MM.1S (cell line): ENCODE data around the gene GLIPR2.
A peak's percentile ranks its signal among the peaks of the same experiment; 100 is the strongest.

Experiments used
- DNase-seq: peaks from one replicate; pipeline ENCODE4 v3.0.0-alpha.2; 2015
- H2AFZ ChIP-seq: fragments of 300-600 bp; sonication (generic); 2 replicates; pipeline ENCODE4 v1.6.0; 2016; ENCODE audit warnings: antibody characterized with exemption, low read length
- H3F3A ChIP-seq: fragments of 300-600 bp; sonication (generic); 2 replicates; pipeline ENCODE4 v1.6.1; 2016; ENCODE audit warnings: mild to moderate bottlenecking, antibody characterized with exemption, low read length, moderate library complexity, mixed read lengths; ENCODE audit not compliant: insufficient read depth
- H3K27ac ChIP-seq: fragments of 300-600 bp; sonication (generic); 2 replicates; pipeline ENCODE4 v1.5.1; 2016; ENCODE audit warnings: mild to moderate bottlenecking, low read length
- H3K27me3 ChIP-seq: fragments of 300-600 bp; sonication (generic); replicated peaks from 2 replicates; pipeline ENCODE4 v1.6.0; 2016; ENCODE audit warnings: low read length; ENCODE audit not compliant: insufficient read depth
- H3K36me3 ChIP-seq: fragments of 300-600 bp; sonication (generic); replicated peaks from 2 replicates; pipeline ENCODE4 v1.6.1; 2016; ENCODE audit warnings: mild to moderate bottlenecking, low read length, mixed read lengths; ENCODE audit not compliant: insufficient read depth
- H3K4me1 ChIP-seq: fragments of 300-600 bp; sonication (generic); 2 replicates; pipeline ENCODE4 v1.6.1; 2016; ENCODE audit warnings: low read length, mixed read lengths
- H3K4me2 ChIP-seq: fragments of 300-600 bp; sonication (generic); 2 replicates; pipeline ENCODE4 v1.6.0; 2016; ENCODE audit warnings: low read depth, low read length
- H3K4me3 ChIP-seq: fragments of 300-600 bp; sonication (generic); 2 replicates; pipeline ENCODE4 v1.5.1; 2016; ENCODE audit warnings: low read length, mixed read lengths
- H3K79me2 ChIP-seq: fragments of 300-600 bp; sonication (generic); 2 replicates; pipeline ENCODE4 v1.6.1; 2016; ENCODE audit warnings: mixed run types, low read length, mixed read lengths
- H3K9ac ChIP-seq: fragments of 300-600 bp; sonication (generic); 2 replicates; pipeline ENCODE4 v1.6.1; 2016; ENCODE audit warnings: low read length, mixed read lengths
- H3K9me2 ChIP-seq: fragments of 300-600 bp; sonication (generic); replicated peaks from 2 replicates; pipeline ENCODE4 v1.6.1; 2016; ENCODE audit warnings: mild to moderate bottlenecking, low read length, mixed read lengths; ENCODE audit not compliant: insufficient read depth
- H3K9me3 ChIP-seq: fragments of 300-600 bp; sonication (generic); replicated peaks from 2 replicates; pipeline ENCODE4 v1.6.1; 2016; ENCODE audit warnings: mild to moderate bottlenecking, low read length, mixed read lengths; ENCODE audit not compliant: insufficient read depth
- H4K20me1 ChIP-seq: fragments of 300-600 bp; sonication (generic); 2 replicates; pipeline ENCODE4 v1.6.1; 2016; ENCODE audit warnings: mild to moderate bottlenecking, low read length, moderate library complexity, mixed read lengths; ENCODE audit not compliant: insufficient read depth
- EZH2 ChIP-seq: fragments of 300-600 bp; sonication (generic); optimal IDR thresholded peaks from 2 replicates; pipeline ENCODE3; 2017; ENCODE audit warnings: low read depth, mild to moderate bottlenecking, antibody characterized with exemption, low read length, mixed read lengths
- EZH2phosphoT487 ChIP-seq: fragments of 300-600 bp; sonication (generic); IDR thresholded peaks from 2 replicates; pipeline ENCODE4 v1.6.1; 2018; ENCODE audit warnings: antibody characterized with exemption, low read length
- TF ChIP-seq, protein P1 (sequence below): fragments of 300-600 bp; sonication (generic); IDR thresholded peaks from 2 replicates; pipeline ENCODE4 v1.5.1; 2016; ENCODE audit warnings: antibody characterized with exemption, low read length, mixed read lengths

GLIPR2 gene

GRCh38 chr9:36145970-36146369 lies 9.4 kb downstream of the GLIPR2 start:
- no peak overlapping the region for H3K4me2 ChIP-seq
- no peaks in the 10 kb centered on the region for H3K36me3 ChIP-seq

DNA sequence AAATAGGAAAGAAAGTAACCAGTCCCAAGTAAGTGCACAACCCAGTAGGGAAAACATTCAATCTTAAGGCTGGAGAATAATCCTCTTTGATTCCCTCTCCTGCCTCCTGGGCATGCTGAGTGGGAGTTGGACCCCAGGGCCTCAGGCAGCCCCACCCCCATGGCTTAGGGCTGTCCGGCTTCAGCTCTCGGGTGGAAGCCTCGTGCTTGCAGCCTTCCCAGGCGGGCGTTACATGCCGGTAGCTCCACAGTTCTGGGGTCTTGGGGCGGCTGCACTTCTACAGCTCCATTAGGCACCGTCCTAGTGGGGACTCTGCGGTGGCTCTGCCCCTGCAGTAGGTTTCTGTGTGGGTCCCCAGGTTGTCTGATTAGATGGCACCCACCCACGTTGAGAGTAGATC lies 10.1 kb downstream of the GLIPR2 start:
- Histone ChIP-seq H3K4me2 (no peak overlapping the region), H3K79me2 (peaks cover 17% of the 10 kb centered on the region; the same call in 1 of the 2 replicates), H3K4me1 (peaks cover 75% of the 10 kb centered on the region), H3K9me2 (no peaks in the 10 kb centered on the region), H3F3A (peaks cover 33% of the 10 kb centered on the region), H3K4me3 (no peak overlapping the region), H3K9ac (no peak overlapping the region), H2AFZ (no peak overlapping the region), H3K9me3 (no peaks in the 10 kb centered on the region), H3K27ac (no peak overlapping the region), H3K36me3 (no peaks in the 10 kb centered on the region), H4K20me1 (no peaks in the 10 kb centered on the region), H3K27me3 (no peaks in the 10 kb centered on the region)
- DNase-seq: no peak
- TF ChIP-seq, protein P1, sequence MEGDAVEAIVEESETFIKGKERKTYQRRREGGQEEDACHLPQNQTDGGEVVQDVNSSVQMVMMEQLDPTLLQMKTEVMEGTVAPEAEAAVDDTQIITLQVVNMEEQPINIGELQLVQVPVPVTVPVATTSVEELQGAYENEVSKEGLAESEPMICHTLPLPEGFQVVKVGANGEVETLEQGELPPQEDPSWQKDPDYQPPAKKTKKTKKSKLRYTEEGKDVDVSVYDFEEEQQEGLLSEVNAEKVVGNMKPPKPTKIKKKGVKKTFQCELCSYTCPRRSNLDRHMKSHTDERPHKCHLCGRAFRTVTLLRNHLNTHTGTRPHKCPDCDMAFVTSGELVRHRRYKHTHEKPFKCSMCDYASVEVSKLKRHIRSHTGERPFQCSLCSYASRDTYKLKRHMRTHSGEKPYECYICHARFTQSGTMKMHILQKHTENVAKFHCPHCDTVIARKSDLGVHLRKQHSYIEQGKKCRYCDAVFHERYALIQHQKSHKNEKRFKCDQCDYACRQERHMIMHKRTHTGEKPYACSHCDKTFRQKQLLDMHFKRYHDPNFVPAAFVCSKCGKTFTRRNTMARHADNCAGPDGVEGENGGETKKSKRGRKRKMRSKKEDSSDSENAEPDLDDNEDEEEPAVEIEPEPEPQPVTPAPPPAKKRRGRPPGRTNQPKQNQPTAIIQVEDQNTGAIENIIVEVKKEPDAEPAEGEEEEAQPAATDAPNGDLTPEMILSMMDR: no peak
- TF ChIP-seq EZH2phosphoT487 (no peak), EZH2 (no peak)

More at GRCh38 chr9:36145970-36146369, 9.4 kb downstream of the GLIPR2 start:
- Histone ChIP-seq H2AFZ (no peak overlapping the region), H3K79me2 (peaks cover 18% of the 10 kb centered on the region; the same call in 1 of the 2 replicates), H4K20me1 (no peaks in the 10 kb centered on the region), H3K4me1 (peaks cover 74% of the 10 kb centered on the region), H3K9ac (no peak overlapping the region), H3K27me3 (no peaks in the 10 kb centered on the region), H3K27ac (no peak overlapping the region), H3K9me3 (no peaks in the 10 kb centered on the region), H3F3A (peaks cover 28% of the 10 kb centered on the region), H3K9me2 (no peaks in the 10 kb centered on the region), H3K4me3 (no peak overlapping the region)
- TF ChIP-seq, protein P1: no peak
- no peak for TF ChIP-seq EZH2
- TF ChIP-seq EZH2phosphoT487: no peak
- no peak for DNase-seq

- H3F3A ChIP-seq: peaks cover 39% of the 10 kb centered on the region
- peaks cover 10% of the 10 kb centered on the region; the same call in 1 of the 2 replicates for H3K79me2 ChIP-seq
- no peak overlapping the region for H2AFZ ChIP-seq
- peak overlapping the region; percentile 93; the same call in 1 of the 2 replicates for H3K27ac ChIP-seq
- no peak for TF ChIP-seq EZH2phosphoT487
- TF ChIP-seq EZH2: no peak
- TF ChIP-seq, protein P1: no peak
- H3K4me1 ChIP-seq: peaks cover 75% of the 10 kb centered on the region
- DNase-seq: no peak
- no peaks in the 10 kb centered on the region for H3K27me3 ChIP-seq
- H3K4me3 ChIP-seq: no peak overlapping the region
- H3K9me2 ChIP-seq: no peaks in the 10 kb centered on the region
- no peaks in the 10 kb centered on the region for H3K36me3 ChIP-seq
- H3K9ac ChIP-seq: no peak overlapping the region
- H3K4me2 ChIP-seq: no peak overlapping the region; the same call in 1 of the 2 replicates
- no peaks in the 10 kb centered on the region for H3K9me3 ChIP-seq
- H4K20me1 ChIP-seq: no peaks in the 10 kb centered on the region
These were observed 11.1 kb downstream of the GLIPR2 start for GRCh38 chr9:36147441-36148175.
